NCI-H2081 (cell line): Measurements from ENCODE around the gene KLC4.

Experiments
- DNase-seq, 2 experiments: peaks; one replicate each; lab custom pipeline; 2025; lab: John Stamatoyannopoulos, UW

KLC4 gene

DNA sequence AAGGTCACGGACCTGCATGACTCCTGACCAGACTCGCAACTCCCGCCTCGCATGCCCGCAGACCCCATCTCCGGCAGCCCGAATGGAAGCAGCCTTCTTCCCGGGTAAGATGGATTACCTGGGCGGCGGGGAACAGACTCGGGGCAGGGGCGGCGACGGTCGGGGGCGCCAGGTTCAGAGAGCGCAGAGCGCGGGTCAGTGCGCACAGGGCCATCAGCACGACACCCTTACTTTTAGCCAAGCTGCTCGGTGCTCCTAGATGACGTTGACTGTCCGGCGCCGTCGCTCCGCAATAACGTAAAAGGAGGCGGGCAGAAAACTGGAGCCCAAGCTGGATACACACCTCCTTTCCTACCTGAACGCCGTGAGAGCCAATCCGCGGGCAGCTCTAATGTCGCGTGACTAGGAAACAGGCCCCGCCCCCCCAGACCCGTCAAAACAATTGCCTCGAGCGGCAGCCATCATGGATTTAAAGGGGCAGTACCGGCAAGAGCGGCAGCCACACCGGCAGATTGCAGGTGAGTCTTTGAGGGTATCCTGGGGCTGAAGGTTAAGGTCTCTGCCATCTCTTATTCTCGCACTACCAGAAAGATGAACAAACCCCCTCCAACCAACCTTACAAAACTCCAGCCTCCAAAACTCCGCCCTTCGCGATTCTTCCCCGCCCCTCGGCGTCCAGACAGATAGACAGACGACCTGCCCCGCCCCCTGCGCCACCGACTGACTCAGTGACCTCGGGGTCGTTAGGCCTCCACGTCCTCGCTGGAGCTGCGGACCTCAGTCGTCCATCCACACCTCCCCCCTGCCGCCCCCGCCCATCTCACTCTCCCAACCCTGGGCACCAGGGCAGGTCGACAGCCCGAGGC is at the start of gene KLC4, which contains the start of gene MRPL2:
TSS of gene KLC4 (plus strand) at position 464 of the 866 bp plus-strand sequence. CDS start 1,705 bp downstream, outside the sequence.
TSS of gene MRPL2 (minus strand) at position 267 of the 866 bp plus-strand sequence. CDS start at position 214, 53 bp downstream.
- DNase-seq = peak; percentile 98

DNA sequence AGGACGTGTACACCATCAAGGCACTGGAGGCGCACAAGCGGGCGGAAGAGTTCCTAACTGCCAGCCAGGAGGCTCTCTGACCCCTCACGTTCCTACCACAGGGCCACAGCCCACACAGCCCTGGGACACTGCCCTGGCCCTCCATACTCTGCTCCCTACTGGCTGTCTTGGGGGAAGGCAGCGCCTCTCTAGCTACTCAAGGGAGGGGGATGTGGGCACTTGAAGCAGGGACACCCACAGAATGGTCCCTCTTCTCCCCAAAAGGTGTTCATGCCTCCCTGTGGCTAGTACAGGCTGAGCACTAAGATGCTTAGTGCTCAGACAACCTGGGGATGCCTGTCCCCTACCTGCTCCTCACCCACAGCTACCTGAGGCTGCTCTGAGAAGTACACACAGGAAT is 48.2 kb upstream of the KLC4 start:
- no peak for DNase-seq

DNA sequence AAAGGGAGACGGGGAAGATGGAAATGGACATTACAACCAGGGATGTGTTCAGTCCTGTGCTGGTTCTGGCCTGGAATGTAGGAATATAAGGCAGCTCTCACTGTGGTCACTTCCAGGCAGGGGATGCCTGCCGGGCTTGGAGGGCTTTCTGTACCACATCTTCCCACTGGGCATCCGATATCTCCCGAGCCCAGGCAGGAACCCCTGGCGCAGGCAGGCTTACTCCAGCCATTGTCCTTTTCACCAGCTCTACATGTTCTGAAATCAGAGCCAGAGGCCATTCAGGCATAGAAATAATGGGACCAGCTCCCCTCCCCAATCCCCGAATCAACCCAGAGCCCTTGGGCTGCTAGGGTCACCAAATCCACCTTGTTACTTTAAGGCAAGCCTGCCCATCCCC is 47.1 kb upstream of the KLC4 start:
- no peak for DNase-seq

DNA sequence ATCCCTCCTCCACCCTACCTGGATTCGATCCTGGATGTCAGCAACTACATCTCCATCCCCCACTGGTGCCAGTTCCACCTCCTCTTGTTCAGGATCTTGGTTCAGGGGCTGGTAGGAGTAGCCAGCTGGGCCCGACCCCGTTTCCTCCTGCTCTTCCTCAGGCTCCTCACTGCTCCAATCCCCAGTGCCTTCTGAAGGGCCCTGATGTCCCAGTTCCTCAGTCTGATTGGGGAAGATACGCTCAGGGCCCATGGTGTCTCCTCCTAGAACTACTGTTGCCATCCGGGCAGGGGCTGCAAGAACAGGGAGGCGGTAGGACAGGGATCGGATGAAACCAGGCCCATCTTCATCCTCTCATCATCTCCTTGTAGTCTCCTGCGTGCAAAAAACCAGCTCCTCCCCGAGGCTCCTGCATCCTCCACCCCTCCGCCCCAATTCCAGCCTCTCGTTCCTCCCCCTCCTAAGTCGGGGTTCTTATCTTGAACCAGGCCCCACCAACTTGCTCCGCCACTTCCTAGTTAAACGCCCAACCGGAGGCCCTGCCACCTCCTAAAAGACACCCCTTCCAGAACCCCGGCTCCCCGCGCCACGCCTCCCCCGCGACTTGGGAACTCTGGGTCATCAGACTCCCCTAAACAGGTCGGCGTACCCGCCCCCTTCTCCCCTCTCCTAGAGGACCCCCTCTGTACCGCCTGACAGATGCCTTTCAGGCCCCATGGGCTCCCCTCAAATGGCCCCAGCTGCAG is 46.2 kb upstream of the KLC4 start:
- no peak for DNase-seq

DNA sequence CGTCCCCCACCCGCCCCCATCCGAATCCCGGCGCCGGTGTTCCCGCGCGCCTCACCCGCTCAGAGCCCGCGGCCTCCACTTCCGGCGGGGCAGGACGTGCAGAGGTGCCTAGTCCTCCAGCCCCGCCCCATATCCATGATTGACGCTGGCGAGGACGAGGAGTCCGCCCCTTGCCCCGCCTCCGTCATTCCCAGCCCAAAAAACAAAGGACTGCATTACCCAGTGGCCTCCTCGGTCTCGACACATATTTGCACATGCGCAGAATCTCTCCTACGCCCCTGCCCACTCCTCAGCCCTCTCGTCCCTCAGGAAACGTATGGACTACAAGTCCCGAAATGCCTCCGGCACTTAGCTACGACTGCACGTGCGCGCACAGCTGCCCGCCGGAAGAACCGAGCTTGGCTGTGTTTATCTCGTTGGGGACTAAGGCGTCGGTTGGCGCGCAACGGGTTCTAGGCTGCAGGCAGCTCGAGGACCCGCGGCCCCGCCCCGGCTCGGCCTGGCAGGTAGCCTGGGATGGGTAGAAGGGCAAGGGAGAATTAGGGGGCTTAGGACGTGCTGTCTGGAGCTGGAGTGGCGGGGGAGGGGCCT is 45.5 kb upstream of the KLC4 start, which contains the start of the genes KLHDC3 and MEA1:
TSS of gene KLHDC3 (plus strand) at position 407 of the 591 bp plus-strand sequence. CDS start 2,944 bp downstream, outside the sequence.
TSS of gene MEA1 (minus strand) at position 104 of the 591 bp plus-strand sequence. CDS start 133 bp downstream, outside the sequence.
- peak; percentile 99 to 100 for DNase-seq

DNA sequence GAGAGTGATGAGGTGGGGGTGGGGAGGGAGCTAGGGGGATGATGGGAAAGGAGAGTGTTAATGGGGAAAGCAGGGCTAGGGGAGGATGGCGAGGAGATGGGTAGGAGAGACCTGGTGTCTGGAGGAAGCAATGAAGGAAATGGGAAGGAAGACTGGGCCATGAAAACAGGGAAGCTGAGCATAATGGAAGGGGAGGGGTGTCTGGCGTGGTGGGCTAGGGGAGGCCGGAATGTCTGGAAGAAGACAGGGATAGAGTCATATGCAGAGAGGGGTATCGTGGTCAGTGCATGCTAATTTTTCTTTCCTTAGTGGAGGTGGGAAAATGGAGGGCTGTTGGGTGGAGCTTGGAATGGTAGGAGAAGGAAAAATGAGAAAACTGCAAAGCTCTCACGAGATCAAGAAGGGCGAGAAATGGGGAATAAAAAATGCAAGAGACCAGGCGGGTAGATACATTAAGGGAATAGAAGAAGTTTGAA is 45.0 kb upstream of the KLC4 start:
- DNase-seq = no peak

DNA sequence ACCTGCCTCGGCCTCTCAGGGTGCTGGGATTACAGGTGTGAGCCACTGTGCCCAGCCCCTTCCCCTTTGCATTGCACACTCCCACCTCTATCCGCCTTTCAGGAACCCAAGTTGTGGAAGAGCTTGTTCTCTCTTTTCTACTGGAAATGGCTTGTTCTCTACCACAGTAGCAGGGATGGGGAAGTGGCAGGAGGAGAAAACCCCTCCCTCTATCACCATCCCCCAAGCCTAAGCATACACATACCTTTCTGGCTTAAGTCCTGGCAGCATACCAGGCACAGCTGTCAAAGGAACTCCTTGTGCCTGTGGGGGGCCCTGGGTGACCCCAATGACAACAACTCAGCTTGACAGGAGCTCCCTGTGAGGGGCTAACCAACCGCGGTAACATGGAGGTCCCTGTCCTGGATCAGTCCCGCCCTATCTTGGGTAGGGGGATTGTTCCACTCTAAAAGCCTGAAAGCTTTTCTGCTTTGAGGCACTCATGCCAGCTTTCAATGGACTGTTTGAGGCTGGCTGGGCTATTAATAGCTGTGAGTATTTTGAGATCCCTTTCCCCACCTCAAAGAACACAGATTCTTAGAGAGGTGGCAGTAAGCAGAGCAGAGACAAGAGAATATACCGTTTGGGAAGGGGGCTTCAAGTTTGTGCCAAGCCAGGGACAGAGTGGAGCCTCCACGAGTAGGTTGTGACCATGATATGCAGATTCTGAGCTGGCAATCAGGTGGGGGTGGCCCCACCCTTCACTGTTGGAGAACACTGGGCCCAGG is 43.1 kb upstream of the KLC4 start:
- DNase-seq = no peak

DNA sequence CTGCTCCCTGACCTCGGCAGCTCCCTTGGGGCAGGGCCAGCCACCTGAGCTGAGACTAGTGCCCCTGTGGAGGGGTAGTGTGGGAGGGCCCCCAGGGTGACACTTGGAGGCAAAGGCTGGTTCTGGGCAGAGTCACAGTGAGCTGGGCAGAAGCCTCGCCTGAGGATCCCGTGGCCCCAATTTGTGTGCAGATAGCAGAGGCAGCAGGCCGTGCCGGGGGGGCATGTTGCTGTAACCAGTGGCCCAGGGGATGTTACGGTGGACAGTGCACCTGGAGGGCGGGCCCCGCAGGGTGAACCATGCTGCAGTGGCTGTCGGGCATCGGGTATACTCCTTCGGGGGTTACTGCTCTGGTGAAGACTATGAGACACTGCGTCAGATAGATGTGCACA is 42.5 kb upstream of the KLC4 start:
- DNase-seq = no peak

DNA sequence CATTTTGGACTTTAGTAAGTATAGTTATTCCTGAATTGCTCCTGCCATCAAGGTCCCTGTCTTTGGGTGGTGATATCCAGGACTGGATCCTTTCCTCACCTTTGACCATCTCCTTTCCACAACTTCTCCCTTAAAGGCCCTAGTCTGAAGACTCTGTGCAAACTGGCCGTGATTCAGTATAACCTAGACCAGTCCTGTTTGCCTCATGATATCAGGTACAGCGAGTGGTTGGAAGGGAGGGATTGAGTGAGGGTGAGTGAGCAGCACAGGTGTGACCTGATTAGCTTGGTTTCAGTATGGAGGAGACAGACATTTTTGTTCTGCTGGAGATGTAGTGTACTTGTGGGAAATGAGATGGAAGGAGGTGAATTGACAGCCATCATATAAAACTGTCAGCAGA is 40.3 kb upstream of the KLC4 start:
- no peak for DNase-seq

DNA sequence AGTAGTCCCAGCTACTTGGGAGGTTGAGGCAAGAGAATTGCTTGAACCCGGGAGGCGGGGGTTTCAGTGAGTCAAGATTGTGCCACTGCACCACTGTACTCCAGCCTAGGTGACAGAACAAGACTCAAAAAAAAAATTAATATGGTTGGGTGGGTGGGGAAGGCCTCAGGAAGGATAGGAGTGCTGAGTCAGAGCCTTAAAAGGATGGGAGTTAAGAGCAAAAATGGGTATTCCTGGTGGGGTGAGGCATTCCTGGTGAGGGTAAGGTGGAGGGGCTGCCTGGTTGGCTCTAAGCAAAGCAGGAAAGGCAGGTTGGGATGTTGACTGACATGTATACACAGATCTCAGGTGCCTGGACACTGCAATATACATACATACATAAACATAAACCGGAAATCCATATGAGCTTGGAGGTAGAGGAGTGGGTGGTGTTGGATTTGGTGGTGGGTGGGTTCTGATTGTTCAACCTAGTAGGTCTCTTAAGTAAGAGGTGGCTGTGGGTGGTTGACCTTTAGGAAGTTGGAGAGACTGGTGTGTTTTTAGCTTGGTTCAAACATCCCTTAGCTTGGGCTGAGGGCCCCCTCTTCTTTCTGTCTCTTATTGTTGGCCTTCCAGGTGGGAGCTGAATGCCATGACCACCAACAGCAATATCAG is 39.3 kb upstream of the KLC4 start:
- no peak for DNase-seq

DNA sequence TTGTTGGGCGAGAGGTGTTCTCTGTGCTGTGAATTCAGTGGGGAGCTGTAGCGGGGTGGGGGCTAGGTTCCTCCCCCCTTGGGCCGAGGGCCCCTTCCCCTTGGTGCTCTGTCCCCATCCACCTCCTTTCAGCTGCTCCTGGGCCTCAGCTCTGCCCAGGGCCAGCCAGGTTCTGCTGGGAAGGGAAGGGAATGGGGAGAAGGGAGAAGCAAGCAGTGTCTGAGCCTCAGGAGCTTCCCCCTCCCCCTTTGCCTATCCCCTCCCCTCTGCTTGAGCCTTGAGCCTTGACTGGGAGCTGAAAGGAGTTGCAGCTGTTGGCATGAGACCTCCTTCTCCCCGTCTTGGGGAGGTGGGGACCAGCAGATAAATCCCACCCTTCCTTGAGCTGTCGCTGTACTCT is 38.6 kb upstream of the KLC4 start:
- DNase-seq = no peak

DNA sequence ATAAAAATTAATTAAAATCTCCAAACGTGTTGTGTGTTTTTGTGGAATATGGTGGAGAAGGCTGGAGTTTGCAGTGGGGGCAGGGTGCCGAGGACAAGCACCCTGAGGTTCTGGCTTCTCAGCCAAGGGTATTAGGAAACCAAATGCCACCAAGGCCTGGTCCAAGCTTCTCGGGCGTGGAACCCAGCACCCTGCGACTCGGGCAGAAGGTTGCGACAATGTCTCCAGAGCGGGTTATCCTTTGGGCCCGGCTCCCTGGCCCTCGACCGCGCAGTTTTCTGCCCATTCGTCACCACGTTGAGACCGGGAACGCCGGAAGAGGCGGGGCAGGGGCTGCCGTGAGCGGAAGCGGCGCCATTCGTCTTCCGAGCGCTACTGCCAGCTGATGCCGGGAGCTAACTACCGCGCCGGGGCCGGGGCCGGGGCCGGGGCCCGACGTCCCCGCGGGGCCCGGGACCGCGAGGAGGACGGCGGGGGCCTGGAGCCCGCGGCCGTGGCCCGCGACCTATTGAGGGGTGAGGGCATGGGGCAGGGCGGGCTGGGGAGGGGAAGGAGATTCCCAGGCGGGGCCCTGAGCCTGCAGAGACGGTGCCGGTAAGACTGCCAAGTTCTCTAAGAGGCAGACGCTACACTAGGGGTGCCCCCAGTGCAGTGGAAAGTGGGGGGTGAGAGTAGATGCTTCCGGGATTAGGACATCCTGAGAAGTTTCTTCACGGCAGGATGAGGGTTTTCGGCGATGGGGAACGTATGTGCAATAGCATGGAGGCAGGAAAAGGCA is 38.0 kb upstream of the KLC4 start, which contains the start of gene RRP36:
TSS of gene RRP36 (plus strand) at position 354 of the 778 bp plus-strand sequence. CDS start at position 386, 32 bp downstream.
- DNase-seq = peak; percentile 61 to 79

DNA sequence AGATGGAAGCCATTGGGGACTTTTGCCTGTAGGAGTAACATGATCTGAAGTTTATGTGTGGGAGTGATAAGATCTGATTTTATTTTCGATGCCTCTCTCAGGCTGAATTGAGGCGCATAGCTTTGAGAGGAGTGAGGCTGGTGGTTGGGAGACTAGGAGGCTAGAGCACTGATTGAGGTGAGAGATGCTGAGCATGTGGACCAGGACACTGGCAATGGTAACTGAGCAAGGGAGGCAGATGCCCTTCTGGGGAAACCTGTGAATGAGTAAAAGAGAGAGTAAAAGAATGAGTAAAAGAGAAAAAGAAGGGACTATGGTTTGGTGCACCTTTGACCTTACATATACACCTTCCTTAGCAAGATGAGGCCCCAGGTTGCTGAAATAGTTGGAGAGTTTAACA is 35.0 kb upstream of the KLC4 start:
- no peak for DNase-seq

DNA sequence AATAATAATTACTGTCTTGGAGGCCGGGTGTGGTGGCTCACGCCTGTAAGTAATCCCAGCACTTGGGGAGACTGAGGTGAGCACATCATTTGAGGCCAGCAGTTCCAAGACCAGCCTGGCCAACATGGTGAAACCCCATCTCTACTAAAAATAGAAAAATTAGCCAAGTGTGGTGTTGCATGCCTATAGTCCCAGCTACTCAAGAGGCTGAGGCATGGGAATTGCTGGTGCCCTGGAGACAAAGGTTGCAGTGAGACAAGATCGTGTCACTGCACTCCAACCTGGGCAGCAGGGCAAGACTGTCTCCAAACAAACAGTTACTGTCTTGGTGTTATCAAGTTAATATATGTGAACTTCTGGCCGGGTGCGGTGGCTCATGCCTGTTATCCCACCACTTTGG is 33.1 kb upstream of the KLC4 start:
- DNase-seq = no peak

DNA sequence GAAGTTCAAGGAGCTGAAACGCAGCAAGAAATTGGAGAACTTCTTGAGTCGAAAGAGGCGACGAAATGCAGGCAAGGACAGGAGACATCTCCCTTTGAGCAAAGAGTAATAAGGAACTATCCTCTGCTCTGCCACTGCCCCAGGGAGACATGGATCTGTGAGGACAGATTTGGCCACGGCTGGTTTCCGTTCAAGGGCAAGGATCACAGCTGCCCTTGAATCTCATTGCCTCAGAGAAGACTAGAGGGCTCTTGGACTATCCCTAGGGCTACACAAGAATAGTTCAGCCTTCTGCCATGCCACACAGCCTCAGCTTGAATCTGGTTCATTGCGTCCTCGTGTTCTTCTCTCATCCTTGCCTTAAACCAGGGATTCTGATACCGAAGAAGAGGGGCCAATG is 30.3 kb upstream of the KLC4 start:
- DNase-seq = no peak

DNA sequence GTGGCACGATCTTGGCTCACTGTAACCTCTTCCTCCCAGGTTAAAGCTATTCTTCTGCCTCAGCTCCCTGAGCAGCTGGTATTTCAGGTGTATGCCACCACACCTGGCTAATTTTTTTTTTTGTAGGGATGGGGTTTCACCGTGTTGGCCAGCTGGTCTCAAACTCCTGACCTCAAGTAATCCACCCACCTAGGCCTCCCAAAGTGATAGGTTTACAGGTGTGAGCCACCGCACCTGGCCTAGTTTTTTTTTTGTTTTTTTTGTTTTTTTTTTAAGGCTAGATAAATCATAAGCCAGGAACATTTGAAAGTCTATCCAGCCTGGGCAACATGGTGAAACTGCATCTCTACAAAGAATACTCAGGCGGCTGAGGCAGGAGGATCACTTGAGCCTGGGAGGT is 27.1 kb upstream of the KLC4 start:
- DNase-seq = no peak

DNA sequence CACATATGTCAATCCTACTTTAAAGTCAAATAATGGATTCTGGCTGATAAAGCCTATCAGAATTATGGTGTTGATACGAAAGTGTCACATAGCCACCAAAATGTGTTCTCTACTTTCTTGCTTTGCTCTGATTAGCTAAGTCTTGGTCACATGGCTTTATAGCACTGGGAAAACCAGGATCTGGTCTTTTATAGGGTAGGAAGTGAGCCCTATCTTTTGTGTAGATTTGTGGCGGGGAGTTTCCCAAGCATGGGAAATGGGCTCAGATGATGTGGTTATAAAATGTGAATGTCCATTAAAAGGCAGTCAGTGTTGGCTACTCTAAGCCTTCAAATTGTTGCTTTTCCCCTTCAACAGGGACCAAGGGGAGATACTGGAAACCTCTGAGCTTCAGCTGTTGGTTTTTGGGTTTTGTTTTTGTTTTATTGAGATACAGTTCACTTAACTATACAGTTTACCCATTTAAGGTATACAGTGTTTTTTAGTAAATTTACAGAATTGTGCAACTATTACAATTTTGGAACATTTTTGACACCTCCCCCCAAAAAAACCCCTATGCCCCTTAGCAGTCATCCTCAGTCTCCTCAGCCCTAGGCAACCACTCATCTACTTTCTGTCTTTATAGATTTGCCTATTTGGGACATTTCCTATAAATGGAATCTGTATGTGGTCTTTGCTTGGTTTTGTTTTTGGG is 25.8 kb upstream of the KLC4 start:
- no peak for DNase-seq

DNA sequence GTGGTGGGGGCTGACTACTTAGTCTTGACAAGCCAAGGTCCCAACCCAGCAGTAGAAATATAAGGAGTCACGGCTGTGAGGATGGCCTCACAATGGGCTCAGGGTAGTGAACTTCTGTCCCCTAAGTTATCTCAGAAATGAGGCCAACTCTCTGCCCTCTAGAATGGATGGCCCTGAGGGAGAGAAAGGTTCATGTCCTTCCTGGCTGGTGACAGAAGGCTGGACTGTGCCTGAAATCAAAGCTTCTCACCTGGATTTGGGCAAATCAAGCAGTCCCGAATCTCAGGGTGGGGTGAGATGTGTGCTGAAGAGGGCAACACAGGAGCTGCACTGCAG is 25.3 kb upstream of the KLC4 start:
- no peak for DNase-seq

DNA sequence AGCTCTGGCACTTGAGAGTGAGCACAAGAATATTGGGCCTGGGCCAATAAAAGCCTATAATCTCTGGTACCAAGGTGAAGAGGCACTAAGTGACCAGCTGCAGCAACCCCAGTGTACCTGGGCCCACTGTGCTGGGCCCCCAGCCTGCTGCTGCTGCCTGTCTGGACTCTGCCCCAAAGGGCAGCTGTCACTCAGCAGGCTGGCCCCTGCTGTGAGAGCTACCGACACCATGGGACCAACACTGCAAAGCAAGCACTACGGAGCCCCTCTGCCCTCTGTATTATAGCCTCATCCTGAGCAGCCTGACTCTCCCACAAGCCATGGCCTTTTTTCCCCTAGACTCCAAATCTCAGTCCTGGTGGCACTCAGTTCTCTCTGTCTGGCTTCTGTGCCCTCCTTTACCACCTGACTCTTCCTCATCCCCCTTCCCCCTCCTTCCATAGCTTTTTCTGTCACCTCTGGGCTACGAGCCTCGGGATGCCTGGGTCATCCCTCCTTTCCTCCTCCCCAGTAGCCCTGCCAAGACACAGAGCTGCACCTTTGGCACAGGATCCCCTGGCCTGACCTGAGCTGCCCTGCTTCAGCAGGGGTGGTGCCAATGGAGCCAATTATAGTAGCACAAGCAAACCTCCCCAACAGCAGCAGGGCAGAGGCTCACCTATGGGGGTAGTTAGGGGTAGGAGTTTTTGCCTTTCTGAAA is 23.8 kb upstream of the KLC4 start:
- no peak for DNase-seq
